Nucleus accumbens (tissue), 56 donors: ENCODE results near the gene DHFR.
"Not testable (repeated sequence)": the region's sequence is repeated elsewhere in the genome, so short reads cannot be mapped to it uniquely, and the experiment has no call there.

Source experiments
- DNase-seq, 56 donors: peaks; one replicate each; lab custom pipeline; 2025; lab: John Stamatoyannopoulos, UW

DHFR gene

GRCh38 chr5:80600943-80601693 lies 53.7 kb downstream of the DHFR start:
- DNase-seq = no peak

- no peak for DNase-seq
Observed at GRCh38 chr5:80597500-80597899, 57.3 kb downstream of the DHFR start.

- no peak for DNase-seq
Observed at GRCh38 chr5:80594810-80595209, 60.0 kb downstream of the DHFR start.

- no peak for DNase-seq
Observed at GRCh38 chr5:80592761-80593160, 62.0 kb downstream of the DHFR start.

- no peak for DNase-seq
Observed at GRCh38 chr5:80592105-80592504, 62.7 kb downstream of the DHFR start.

GRCh38 chr5:80591352-80591751 lies 63.4 kb downstream of the DHFR start:
- no peak for DNase-seq

GRCh38 chr5:80590766-80591165 lies 64.0 kb downstream of the DHFR start:
- DNase-seq = no peak

- DNase-seq = no peak
Observed at GRCh38 chr5:80588858-80589540, 65.8 kb downstream of the DHFR start.

- DNase-seq = no peak
Observed at GRCh38 chr5:80584770-80585169, 70.0 kb downstream of the DHFR start.

- DNase-seq = not testable (repeated sequence)
Observed at GRCh38 chr5:80580291-80580690, 74.5 kb downstream of the DHFR start.

GRCh38 chr5:80579050-80579449 lies 75.7 kb downstream of the DHFR start:
- no peak for DNase-seq

GRCh38 chr5:80577707-80578106 lies 77.1 kb downstream of the DHFR start:
- no peak for DNase-seq

GRCh38 chr5:80576383-80576782 lies 78.4 kb downstream of the DHFR start:
- DNase-seq = no peak
